NCI-H1436 (cell line): Measurements from ENCODE around the gene DIP2B.

Experiments
- DNase-seq: peaks from one replicate; lab custom pipeline; 2025; lab: John Stamatoyannopoulos, UW

DIP2B gene

GRCh38 chr12:50579757-50580267 is 75.0 kb downstream of the DIP2B start:
- DNase-seq, result no peak

- no peak for DNase-seq
Observed at GRCh38 chr12:50580436-50580835, 75.7 kb downstream of the DIP2B start.

- no peak for DNase-seq
Observed at GRCh38 chr12:50581226-50582184, 76.7 kb downstream of the DIP2B start.

GRCh38 chr12:50584135-50584534 is 79.3 kb downstream of the DIP2B start:
- no peak for DNase-seq

GRCh38 chr12:50589650-50590435 is 85.1 kb downstream of the DIP2B start:
- no peak for DNase-seq

GRCh38 chr12:50590869-50591268 is 86.1 kb downstream of the DIP2B start:
- DNase-seq, result no peak

- no peak for DNase-seq
Observed at GRCh38 chr12:50595667-50596066, 90.9 kb downstream of the DIP2B start.

- DNase-seq, result no peak
Observed at GRCh38 chr12:50597200-50598195, 92.7 kb downstream of the DIP2B start.

GRCh38 chr12:50598321-50598862 is 93.6 kb downstream of the DIP2B start:
- no peak for DNase-seq

GRCh38 chr12:50599366-50600095 is 94.7 kb downstream of the DIP2B start:
- no peak for DNase-seq

- DNase-seq, result no peak
Observed at GRCh38 chr12:50600364-50600763, 95.6 kb downstream of the DIP2B start.

- no peak for DNase-seq
Observed at GRCh38 chr12:50603817-50604639, 99.2 kb downstream of the DIP2B start.

GRCh38 chr12:50604640-50604920 is 99.8 kb downstream of the DIP2B start:
- DNase-seq, result no peak

- no peak for DNase-seq
Observed at GRCh38 chr12:50606675-50607375, 102.0 kb downstream of the DIP2B start.

GRCh38 chr12:50609292-50609874 is 104.6 kb downstream of the DIP2B start:
- DNase-seq, result no peak

GRCh38 chr12:50610171-50610570 is 105.4 kb downstream of the DIP2B start:
- DNase-seq, result no peak

GRCh38 chr12:50611021-50611744 is 106.4 kb downstream of the DIP2B start:
- no peak for DNase-seq

- DNase-seq, result no peak
Observed at GRCh38 chr12:50612882-50613281, 108.1 kb downstream of the DIP2B start.
